Measurements from ENCODE around the gene SLC14A1.
"Not testable (repeated sequence)": the region's sequence is repeated elsewhere in the genome, so short reads cannot be mapped to it uniquely, and the experiment has no call there.

SLC14A1 gene

DNA sequence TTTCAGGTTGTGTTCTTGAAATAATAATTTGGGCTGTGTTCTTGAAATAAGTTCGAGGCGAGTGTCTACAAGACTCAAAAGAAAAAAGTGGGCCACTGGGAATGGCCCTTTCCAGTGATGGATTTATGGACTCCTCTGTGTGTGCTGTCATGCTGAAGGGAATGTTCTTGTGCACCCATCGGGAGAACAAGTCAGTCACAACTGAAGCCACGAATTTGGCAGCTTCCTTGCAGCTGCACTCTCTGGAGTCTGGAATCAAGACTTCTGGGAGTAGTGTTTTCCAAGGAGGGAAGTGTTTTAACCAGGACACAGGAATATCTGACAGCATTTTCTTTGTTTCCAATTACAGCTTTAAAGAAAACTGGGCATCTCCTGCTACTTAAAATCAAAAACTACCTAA is 620 bp downstream of the SLC14A1 start:
- DNase-seq (ENCODE audit: low spot score), result no peak

DNA sequence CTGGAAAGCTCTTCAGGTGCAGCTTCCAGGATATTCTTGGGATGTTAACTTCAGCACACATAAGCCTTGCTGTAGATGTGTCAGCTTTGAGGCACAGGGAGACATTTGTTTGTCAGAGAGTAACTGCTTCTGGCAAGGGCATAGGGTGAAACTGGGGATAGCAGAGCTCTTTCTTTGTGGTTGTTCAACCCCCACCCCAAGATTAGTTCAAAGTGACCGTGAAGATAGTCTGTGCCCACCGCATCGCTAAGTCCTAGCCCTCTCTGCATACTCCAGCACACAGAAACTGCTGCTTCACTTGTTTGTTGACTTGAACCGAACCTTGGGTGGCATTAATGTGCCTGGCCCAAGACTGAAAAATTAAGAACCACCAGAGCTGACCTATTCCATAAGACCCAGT is 1.4 kb downstream of the SLC14A1 start:
- no peak for DNase-seq (ENCODE audit: low spot score)

DNA sequence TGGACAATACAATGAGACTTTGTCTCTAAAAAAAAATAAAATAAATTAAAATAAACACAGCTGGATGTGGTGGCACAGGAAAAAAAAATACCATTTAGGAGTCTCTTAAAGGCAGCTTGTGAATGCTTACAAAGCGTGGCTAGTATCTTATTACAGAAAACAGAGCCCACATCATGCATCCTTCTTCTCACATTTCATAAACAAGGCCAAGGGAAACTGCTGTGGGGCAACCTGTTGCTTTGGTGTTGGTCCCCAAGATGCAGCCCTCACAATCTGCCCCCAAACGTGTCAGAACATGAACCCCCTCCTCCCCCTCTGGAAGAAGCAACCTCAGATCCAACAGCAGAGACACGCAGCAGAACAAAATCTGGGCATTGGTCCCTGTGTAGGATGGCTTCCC is 2.6 kb downstream of the SLC14A1 start:
- DNase-seq (ENCODE audit: low spot score), result no peak

DNA sequence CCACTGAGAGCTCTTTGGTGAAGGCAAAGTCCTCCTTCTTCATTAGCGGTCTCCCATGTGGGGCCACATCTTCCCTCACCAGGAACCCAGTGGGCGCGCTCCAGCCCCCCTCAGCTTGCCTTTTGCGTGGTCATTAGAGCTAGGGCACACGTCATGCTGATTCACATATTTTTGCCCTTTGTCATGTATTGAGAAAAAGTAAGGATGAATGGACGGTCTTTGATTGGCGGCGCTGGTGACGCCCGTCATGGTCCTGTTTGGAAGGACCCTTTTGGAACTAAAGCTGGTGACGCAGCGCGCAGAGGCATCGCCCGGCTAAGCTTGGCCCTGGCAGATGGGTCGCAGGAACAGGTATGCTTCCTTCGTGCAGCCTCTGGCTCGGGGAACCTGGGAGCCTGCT is 3.1 kb downstream of the SLC14A1 start:
- DNase-seq (ENCODE audit: low spot score), result no peak

DNA sequence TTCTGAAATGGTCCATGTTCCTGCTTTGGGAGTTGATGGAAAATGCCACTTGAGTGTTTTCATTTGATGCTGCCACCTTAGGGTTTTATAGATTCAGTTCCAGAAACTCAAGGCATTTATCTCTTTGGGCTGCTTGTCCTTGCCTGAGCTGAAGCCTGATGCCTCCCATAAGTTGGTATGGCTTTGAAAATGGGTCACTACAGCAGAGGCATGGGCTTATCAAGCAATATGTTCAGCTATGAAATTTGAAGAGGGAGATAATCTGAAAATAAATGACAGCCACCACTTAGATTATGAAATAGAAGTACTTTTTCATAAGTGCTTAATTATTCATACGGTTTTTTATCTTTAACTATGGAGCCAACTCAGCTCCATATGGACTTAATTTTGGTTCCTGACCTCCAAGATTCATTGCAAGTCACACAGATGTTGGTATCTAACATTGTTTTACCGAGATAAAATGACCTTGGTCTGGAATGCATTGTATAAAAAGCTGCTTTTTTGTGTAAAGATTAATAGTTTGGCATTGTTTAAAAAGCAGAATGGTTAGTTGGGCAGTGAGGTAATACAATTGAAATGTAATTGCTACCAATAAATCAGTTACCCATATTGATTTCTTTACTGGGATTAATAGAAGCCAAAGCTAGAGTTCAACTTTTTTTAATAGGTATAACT is 4.5 kb downstream of the SLC14A1 start:
- no peak for DNase-seq (ENCODE audit: low spot score)

DNA sequence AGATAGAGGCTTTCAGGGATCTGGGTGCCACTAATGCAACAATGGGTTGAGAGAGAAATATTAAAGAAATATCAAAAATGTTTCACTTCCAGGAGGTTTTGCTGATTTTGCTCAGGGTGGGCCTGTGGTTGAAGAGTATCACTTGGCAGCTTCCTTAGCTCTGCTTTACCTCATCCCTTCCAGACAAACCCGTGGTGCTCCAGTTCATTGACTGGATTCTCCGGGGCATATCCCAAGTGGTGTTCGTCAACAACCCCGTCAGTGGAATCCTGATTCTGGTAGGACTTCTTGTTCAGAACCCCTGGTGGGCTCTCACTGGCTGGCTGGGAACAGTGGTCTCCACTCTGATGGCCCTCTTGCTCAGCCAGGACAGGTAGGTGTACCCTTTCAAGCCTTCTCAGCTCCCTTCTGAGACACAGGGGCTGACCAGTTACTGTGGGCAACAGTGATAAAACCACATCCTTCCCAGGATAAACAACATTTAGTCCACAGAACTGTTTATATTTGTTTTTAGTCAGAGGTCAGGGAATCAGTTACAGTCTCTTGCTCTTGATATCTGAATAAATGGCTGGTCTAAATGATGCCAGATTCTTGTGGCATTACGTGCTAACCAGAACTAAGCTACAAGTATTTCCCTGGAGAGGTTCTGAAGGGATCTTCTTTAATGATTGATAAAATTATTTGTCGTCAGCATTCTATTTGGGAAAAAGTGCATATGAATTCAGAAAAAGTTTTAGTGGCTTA is 7.0 kb downstream of the SLC14A1 start:
- DNase-seq (ENCODE audit: low spot score), result peak; percentile 53

DNA sequence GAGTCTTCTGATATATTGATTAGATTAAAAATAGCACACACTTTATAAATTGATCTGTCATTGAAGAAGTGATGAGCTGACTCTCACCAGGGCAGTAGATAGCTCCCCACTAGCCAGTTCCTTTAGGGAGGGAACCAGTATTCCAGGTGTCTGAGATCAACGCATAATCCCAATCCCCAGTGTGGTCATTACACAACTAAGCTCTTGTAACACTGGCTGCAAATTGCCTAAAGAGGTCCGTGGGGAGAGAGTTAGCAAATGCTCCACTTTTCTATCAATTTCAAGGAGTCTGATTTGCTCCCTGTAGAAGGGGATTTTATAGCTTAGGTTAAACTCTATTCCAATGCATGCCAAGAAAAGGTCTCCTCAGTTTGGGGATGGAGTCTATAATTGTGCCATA is 7.7 kb downstream of the SLC14A1 start:
- DNase-seq (ENCODE audit: low spot score), result no peak

DNA sequence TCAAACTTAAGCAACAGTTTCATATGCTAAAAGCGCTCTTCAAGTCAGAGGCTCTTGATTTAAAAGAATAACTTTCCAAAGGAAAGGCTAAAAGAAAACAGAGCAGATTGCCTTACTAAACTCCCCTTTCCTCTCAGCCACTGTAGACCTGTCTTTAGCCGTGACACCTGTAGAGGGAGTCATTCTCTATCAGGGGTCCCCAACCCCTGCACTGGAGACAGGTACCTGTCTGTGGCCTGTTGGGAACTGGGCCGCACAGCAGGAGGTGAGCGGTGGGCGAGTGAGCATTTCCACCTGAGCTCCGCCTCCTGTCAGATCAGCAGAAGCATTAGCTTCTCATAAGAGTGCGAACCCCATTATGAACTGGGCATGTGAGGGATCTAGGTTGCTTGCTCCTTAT is 9.6 kb downstream of the SLC14A1 start:
- DNase-seq (ENCODE audit: low spot score), result no peak

DNA sequence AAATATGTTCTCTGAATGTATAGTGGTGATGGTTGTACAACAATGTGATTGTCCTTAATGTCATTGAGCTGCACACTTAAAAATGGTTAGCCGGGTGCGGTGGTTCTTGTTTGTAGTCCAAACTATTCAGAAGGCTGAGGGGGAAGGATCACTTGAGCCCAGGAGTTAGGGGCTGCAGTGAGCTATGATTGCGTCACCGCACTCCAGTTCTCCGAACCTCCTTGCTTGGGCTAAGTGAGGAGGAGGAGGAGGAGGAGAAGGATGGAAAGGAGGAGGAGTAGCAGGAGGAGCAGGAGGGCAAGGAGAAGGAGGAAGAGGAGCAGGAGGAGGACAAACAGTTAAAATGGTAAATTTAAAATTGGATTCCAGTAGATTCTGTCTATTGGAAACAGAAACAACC is 10.5 kb downstream of the SLC14A1 start:
- DNase-seq (ENCODE audit: low spot score), result no peak

DNA sequence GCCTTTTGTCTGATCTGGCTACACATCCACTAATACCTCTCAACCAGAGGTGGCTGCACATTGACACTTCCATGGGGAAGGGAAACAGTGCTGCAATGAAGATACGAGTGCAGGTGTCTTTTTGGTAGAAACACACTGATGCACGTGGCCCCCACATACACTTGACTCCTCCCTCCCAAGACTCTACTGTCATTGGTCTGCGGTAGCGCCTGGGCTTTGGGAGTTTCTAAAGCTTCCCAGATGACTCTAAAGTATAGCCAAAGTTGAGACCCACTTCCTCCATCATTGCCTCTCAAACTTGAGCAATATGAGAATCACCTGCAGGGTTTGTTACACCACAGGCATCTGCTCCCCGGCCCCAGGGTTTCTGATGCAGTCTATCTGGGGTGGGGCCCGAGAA is 11.0 kb downstream of the SLC14A1 start:
- DNase-seq (ENCODE audit: low spot score), result no peak

DNA sequence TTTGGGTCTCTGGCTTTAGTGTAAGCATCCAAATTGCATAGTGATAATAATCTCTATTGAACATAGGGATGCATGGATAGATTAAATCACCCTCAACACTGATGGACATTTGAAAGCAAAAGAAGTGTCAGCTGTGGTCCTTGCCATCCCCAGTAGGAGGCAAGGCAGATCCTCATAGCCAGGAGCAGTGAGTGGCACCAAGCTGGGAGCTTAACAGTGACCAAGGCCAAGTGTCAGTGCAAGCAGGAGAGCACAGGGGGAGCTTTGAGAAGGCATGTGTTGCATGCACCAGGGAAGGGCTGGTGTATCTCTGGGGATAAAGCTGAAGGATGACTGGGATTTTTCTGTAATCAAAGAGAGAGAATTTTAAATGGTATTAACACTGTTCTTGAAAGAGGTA is 14.7 kb downstream of the SLC14A1 start:
- no peak for DNase-seq (ENCODE audit: low spot score)

DNA sequence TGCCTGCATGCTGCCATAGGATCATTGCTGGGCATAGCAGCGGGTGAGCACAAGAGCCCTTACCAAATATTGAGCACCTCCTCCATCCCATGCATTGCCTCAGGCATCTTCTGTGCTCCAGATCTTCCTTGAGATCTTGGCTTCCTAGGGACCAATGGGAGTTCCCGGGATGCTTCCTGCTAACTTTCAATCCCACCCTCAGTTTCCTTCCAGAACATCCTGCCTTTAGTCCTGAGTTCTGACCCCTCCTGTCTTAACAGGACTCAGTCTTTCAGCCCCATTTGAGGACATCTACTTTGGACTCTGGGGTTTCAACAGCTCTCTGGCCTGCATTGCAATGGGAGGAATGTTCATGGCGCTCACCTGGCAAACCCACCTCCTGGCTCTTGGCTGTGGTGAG is 15.3 kb downstream of the SLC14A1 start:
- no peak for DNase-seq (ENCODE audit: low spot score)

DNA sequence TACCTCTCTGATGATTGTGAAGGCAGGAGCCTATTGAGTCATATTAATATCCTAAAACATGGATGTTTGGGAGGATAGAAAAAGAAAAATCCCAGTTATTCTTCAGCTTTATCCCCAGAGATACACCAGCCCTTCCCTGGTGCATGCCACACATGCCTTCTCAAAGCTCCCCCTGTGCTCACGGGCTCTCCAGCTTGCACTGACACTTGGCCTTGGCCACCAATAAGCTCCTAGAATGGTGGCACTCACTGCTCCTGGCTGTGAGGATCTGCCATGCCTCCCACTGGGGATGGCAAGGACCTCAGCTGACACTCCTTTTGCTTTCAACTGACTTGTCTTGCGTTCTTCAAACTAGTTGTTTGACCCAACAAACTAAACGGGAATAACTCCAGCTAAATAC is 15.9 kb downstream of the SLC14A1 start:
- no peak for DNase-seq (ENCODE audit: low spot score)

DNA sequence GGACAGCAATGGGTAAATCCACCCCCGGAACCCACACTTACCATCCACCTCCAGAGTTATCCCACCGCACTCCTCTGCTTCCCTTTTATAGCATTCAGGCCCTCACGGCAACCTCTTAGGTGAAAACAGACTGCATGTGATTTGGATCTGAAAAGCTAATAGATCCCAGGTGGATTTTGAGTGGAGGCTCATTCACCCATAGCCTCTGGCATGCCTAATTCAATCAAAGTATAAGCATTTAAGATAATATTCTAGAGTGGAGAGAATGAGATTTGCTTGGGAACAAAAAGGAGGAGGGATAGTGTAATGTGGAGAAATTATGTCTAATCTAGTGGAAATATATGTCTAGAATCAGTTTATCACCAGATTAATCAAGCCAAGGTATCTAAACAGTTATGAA is 17.1 kb downstream of the SLC14A1 start:
- DNase-seq (ENCODE audit: low spot score), result no peak

DNA sequence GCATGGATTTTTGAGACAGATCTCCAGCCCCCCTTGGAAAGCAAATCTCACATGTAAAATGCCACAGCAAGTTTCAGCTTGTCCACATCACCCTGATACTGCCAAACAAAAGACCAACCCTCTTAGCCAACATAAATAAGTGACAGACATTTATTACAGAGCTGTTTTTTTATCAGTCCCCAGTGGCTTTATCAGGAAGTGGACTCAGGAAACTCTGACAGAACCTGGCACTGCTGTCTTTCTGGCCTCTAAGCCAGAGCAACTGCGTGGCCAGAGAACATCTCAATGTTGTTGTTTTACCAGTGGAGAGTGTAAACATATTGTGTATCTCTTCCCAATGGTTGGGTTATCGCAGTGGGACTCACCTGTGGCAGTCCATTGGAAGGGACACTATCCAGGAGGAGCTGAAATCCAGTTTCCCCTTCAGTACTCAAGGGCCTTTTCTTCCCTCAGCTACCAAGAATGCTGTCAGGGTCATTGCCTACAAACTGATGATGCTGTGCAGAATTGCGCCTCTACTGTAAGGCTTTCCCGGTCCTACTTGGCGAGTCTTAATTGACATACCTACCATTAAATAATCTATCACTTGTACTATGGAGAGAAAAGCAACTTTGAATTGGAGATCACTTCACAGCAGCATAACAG is 22.0 kb downstream of the SLC14A1 start:
- DNase-seq (ENCODE audit: low spot score), result no peak

DNA sequence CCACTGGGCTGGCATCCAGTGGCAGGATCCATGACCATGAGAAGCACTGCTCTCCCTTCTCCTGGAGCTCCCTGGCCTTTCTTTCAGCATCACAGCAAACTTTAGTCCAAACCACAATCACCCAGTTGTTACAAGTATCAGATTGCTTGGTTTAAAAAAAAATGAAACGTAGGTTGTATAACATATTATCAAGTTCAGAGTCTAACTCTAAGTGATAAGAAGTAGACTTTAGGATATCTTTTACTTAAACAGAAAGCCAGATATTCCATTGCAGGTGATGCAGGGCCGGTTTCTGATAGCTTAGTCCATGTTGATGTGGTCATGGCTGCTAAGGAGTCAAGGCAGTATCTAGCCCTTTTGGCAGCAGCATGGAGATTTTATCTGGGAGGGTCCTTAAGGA is 24.5 kb downstream of the SLC14A1 start:
- DNase-seq (ENCODE audit: low spot score), result no peak

DNA sequence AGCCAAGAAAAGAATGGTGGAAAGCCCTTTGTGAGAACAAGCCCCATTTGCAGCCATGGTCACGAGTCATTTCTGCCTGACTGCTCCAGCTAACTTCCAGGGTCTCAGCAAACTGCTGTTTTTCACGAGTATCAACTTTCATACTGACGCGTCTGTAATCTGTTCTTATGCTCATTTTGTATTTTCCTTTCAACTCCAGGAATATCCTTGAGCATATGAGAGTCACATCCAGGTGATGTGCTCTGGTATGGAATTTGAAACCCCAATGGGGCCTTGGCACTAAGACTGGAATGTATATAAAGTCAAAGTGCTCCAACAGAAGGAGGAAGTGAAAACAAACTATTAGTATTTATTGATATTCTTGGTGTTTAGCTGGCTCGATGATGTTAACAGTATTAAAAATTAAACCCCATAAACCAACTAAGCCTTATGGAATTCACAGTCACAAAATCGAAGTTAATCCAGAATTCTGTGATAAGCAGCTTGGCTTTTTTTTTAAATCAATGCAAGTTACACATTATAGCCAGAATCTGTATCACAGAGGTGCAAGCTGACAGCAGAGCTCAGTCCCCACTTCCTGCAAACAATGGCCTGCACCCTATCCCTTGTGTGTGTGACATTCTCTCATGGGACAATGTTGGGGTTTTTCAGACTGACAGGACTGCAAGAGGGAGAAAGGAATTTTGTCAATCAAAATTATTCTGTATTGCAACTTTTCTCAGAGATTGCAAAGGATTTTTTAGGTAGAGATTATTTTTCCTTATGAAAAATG is 26.1 kb downstream of the SLC14A1 start:
- DNase-seq (ENCODE audit: low spot score), result no peak

DNA sequence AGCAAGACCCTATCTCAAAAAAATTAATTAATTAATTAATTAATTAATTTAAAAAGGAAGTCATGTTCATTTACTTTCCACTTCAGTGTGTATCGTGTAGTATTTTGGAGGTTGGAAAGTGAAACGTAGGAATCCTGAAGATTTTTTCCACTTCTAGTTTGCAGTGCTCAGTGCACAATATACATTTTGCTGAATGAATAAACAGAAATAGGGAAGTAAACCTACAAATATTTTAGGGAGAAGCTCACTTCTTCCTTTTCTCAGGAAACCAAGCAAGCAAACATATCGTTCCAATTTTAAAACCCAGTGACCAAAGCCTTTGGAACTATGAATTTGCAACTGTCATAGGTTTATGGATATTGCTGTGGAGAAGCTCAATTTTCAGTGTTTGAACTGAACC is 27.8 kb downstream of the SLC14A1 start:
- no peak for DNase-seq (ENCODE audit: low spot score)

DNA sequence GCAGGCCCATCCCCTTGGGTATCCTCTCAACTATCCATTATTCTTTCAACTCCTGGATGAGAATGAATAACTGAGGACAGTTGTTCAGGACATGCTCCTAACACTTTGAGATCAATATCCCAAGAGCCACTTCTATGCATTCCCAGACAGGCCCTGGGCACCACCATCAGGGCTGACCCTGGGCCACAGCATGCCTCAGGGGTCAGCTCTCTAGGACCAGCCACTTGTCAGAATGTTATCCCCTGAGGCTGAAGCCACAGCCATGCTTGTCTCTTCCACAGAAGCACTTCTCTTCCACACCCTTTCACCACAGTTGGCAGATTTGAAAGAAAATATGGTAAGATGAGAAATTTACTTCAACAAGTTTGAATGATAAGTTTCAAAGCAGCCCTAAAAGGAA is 28.7 kb downstream of the SLC14A1 start:
- DNase-seq (ENCODE audit: low spot score), result no peak

DNA sequence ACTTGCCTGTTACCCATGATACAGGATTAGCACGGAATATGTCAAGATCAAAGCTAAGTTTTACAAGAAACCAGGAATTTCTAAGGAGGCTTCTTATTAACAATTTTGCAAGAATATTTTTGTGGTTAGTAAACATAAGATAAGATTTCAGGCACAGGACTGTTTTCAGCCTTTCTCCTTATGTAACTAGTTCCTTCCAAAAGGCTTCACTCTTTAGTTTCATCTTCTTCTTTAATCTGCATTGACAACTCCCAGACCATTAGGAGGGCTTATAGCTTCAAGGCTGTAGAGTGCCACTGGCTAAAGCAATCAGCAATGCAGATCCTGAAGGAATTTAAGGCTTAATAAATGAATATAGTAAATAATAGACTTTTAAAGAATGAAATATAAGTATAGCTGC is 29.3 kb downstream of the SLC14A1 start:
- DNase-seq (ENCODE audit: low spot score), result no peak

DNA sequence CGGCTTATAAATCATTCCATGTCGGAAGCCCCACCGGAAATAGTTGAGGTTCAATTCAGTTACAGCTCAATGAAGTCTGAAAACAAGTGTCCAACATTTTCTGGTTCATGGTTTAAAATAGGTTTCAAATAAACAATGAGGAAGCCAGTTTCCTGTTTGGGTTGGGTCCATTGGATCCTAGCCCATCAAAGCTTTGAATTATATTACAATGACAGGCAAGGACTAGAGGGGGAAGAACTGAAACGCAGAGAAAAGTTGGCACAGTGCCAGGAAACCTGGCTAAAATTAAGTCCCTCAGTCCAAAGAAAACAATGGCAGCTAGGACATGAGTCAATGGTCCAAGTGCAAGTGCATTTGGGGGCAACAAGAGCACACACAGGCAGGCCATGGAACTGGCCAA is 32.0 kb downstream of the SLC14A1 start:
- DNase-seq (ENCODE audit: low spot score), result no peak

DNA sequence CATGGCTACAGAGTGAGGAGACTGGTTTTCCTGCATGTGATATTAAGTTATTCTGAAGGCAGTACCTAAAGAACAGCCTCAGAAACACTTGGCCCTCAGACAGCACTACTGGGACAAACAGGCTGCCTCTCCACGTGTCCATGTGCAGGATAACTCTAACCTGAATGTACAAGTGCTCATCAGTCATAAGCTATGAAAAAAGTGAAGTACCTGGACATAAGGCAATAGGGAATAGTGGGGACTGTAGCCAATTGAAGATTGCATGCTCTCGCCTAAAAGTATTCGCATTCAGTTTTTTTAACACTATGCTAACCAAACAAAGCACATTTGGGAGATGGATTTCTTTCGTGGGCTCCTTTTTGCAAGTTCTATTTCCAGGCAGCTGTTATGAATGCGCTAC is 33.0 kb downstream of the SLC14A1 start:
- no peak for DNase-seq (ENCODE audit: low spot score)

DNA sequence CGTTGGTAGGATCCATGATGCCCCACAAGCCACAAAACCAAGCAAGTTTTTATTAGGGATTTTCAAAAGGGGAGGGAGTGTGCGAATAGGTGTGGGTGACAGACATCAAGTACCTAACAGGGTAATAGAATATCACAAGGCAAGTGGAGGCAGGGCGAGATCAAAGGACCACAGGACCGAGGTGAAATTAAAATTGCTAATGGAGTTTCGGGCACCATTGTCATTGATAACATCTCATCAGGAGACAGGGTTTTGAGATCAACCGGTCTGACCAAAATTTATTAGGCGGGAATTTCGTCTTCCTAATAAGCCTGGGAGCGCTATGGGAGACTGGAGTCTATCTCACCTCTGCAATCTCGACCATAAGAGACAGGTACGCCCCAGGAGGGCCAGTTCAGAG is 33.7 kb downstream of the SLC14A1 start:
- not testable (repeated sequence) for DNase-seq (ENCODE audit: low spot score)
